ENCODE results near the gene ZNF133.

GRCh38 chr20:18331694-18332093 is 43.4 kb downstream of the ZNF133 start:
- TF ChIP-seq EZH2 (IDR thresholded peaks at IDR 0.05; ENCODE audit: borderline replicate concordance, insufficient read depth, low read depth, low read length, poor library complexity, severe bottlenecking) (no peak), CTCF (IDR thresholded peaks at IDR 0.05) (no peak)
